Muscle of arm (tissue), 12 donors: ENCODE measurements around the gene OR1F1. TPM values are rescaled to one million over a fixed set of nuclear protein-coding genes. Genes with fewer than 3 reads are reported as not detected.
"Not testable (repeated sequence)": the region's sequence is repeated elsewhere in the genome, so short reads cannot be mapped to it uniquely, and the experiment has no call there.

Source experiments
- DNase-seq: peaks from one replicate; pipeline ENCODE4 v3.0.0-alpha.2; 2013
- polyA plus RNA-seq, 12 donors: library from polyadenylated mRNA; unstranded; fragments of 120-200 nt; gene quantifications; one replicate each; pipeline ENCODE4 v1.2.1, GENCODE V29; 2013; ENCODE audit not compliant: insufficient read length in 12 of 12

Gene OR1F1
- polyA plus RNA-seq, 12 donors = not detected

- peak; percentile 97 for DNase-seq
These were observed 37.4 kb upstream of the OR1F1 start for GRCh38 chr16:3150346-3151218.

GRCh38 chr16:3152027-3152276, 36.1 kb upstream of the OR1F1 start:
- no peak for DNase-seq

- DNase-seq = peak; percentile 95
These were observed 35.6 kb upstream of the OR1F1 start for GRCh38 chr16:3152277-3152990.

GRCh38 chr16:3152991-3153368, 35.0 kb upstream of the OR1F1 start:
- no peak for DNase-seq

- DNase-seq = no peak
These were observed 32.8 kb upstream of the OR1F1 start for GRCh38 chr16:3155181-3155580.

- DNase-seq = no peak
These were observed 32.0 kb upstream of the OR1F1 start for GRCh38 chr16:3155972-3156371.

GRCh38 chr16:3157229-3158025, 30.6 kb upstream of the OR1F1 start:
- DNase-seq = peak; percentile 85

- peak; percentile 29 for DNase-seq
These were observed 29.9 kb upstream of the OR1F1 start for GRCh38 chr16:3158026-3158509.

GRCh38 chr16:3158510-3159314, 29.3 kb upstream of the OR1F1 start:
- DNase-seq = peak; percentile 81

- no peak for DNase-seq
These were observed 26.6 kb upstream of the OR1F1 start for GRCh38 chr16:3161235-3162018.

- no peak for DNase-seq
These were observed 23.6 kb upstream of the OR1F1 start for GRCh38 chr16:3164121-3164991.

- DNase-seq = no peak
These were observed 22.7 kb upstream of the OR1F1 start for GRCh38 chr16:3165111-3165822.

GRCh38 chr16:3166505-3166886, 21.5 kb upstream of the OR1F1 start:
- no peak for DNase-seq

GRCh38 chr16:3168729-3169128, 19.3 kb upstream of the OR1F1 start:
- not testable (repeated sequence) for DNase-seq

- DNase-seq = no peak
These were observed 17.4 kb upstream of the OR1F1 start for GRCh38 chr16:3170440-3171180.

- no peak for DNase-seq
These were observed 16.7 kb upstream of the OR1F1 start for GRCh38 chr16:3171181-3171854.

- no peak for DNase-seq
These were observed 16.0 kb upstream of the OR1F1 start for GRCh38 chr16:3171855-3172593.
